GM12878 (cell line): ENCODE measurements around the gene CFAP99. TPM values are rescaled to one million over a fixed set of nuclear protein-coding genes. Genes with fewer than 3 reads are reported as not detected.

ENCODE experiments used
- CHD4 ChIP-seq: fragments of 200-600 bp; sonication (generic); IDR thresholded peaks from 2 replicates; pipeline ENCODE4 v1.6.1; 2016; ENCODE audit warnings: mild to moderate bottlenecking
- CREB1 ChIP-seq: IDR thresholded peaks from 2 replicates; pipeline ENCODE4 v1.6.1; 2012; ENCODE audit warnings: low read depth, mild to moderate bottlenecking, inconsistent platforms
- EZH2 ChIP-seq: IDR thresholded peaks from 2 replicates; pipeline ENCODE4 v1.6.1; 2012; ENCODE audit warnings: low read depth, mild to moderate bottlenecking, control low read depth, inconsistent platforms, low read length, borderline replicate concordance; ENCODE audit not compliant: control insufficient read depth
- HDAC2 ChIP-seq: fragments of 200-600 bp; sonication (generic); IDR thresholded peaks from 2 replicates; pipeline ENCODE4 v1.6.1; 2017
- MEF2A ChIP-seq: IDR thresholded peaks from 2 replicates; pipeline ENCODE4 v1.6.1; 2011; ENCODE audit warnings: low read depth, mild to moderate bottlenecking, low read length, moderate library complexity; ENCODE audit not compliant: insufficient read depth
- NRF1 ChIP-seq: conservative IDR thresholded peaks from 2 replicates; pipeline ENCODE4 v1.6.1; 2011; ENCODE audit warnings: mild to moderate bottlenecking, low read depth, low read length, improper control_type of control experiment
- POLR2A ChIP-seq: IDR thresholded peaks from 2 replicates; pipeline ENCODE4 v1.6.1; 2011; ENCODE audit warnings: low read depth, mild to moderate bottlenecking, low read length
- RAD21 ChIP-seq: IDR thresholded peaks from 2 replicates; pipeline ENCODE4 v1.6.1; 2011; ENCODE audit warnings: mild to moderate bottlenecking, low read depth, low read length, moderate library complexity; ENCODE audit not compliant: insufficient read depth
- RCOR1 ChIP-seq: conservative IDR thresholded peaks from 2 replicates; pipeline ENCODE4 v1.6.1; 2012; ENCODE audit warnings: low read depth, low read length, improper control_type of control experiment
- SMARCA5 ChIP-seq: fragments of 450-650 bp; IDR thresholded peaks from 2 replicates; pipeline ENCODE4 v1.6.1; 2017; ENCODE audit warnings: mild to moderate bottlenecking
- STAT3 ChIP-seq: IDR thresholded peaks from 2 replicates; pipeline ENCODE4 v1.6.1; 2011; ENCODE audit warnings: low read depth, low read length, improper control_type of control experiment
- SUZ12 ChIP-seq: fragments of 200-600 bp; sonication (generic); IDR thresholded peaks from one replicate; pipeline ENCODE4 v1.6.1; 2018; ENCODE audit warnings: antibody characterized with exemption, mild to moderate bottlenecking; ENCODE audit not compliant: unreplicated experiment
- YY1 ChIP-seq: IDR thresholded peaks from 2 replicates; pipeline ENCODE4 v1.6.1; 2011; ENCODE audit warnings: low read depth, mild to moderate bottlenecking, low read length
- polyA plus RNA-seq, 11 experiments: library from polyadenylated mRNA; depleted of rRNA in 4 of 11; unstranded in 6 of 11; stranded (reverse) in 5 of 11; fragments of >200 nt; fragmentation: Nextera tagmentation in 4 of 11; fragmentation: Illumina TruSeq in 1 of 11; extraction: Ambion mirVana in 4 of 11; extraction: Trizol in 1 of 11; gene quantifications; 1 replicate in 1 of 11; 2 replicates in 10 of 11; pipeline versions ENCODE4 v1.2.1 to v1.2.3, GENCODE V29; 2011 to 2016; ENCODE audit warnings: inconsistent platforms in 2 of 11, missing spikeins in 2 of 11, low read depth in 1 of 11
- total RNA-seq, 4 experiments: library from RNA; depleted of rRNA in 3 of 4; stranded (reverse); fragments of >200 nt in 3 of 4; fragmentation: Illumina TruSeq in 1 of 4; extraction: Trizol in 1 of 4; gene quantifications; 2 replicates each; pipeline versions ENCODE4 v1.2.1 to v1.2.3, GENCODE V29; 2013 to 2021
- TF ChIP-seq, protein P1 (sequence below), 3 experiments: IDR thresholded peaks in 2 of 3; conservative IDR thresholded peaks in 1 of 3; 2 replicates each; pipeline ENCODE4 v1.5.1; 2011; ENCODE audit warnings: low read depth in 3 of 3, low read length in 3 of 3, mild to moderate bottlenecking in 3 of 3, control low read depth in 2 of 3, moderate library complexity in 2 of 3, inconsistent platforms in 1 of 3, mixed read lengths in 1 of 3; ENCODE audit not compliant: control insufficient read depth in 2 of 3, insufficient read depth in 1 of 3; ENCODE audit errors: extremely low read depth in 1 of 3
- TF ChIP-seq, protein P2 (sequence below): fragments of 450-650 bp; IDR thresholded peaks from 2 replicates; pipeline ENCODE4 v1.6.1; 2017; ENCODE audit warnings: low read depth, mild to moderate bottlenecking, moderate library complexity
- TF ChIP-seq, protein P3 (sequence below): IDR thresholded peaks from 2 replicates; pipeline ENCODE4 v1.6.1; 2011; ENCODE audit warnings: borderline replicate concordance, low read depth, mild to moderate bottlenecking, moderate library complexity, low read length; ENCODE audit not compliant: insufficient read depth, poor library complexity, severe bottlenecking

The CFAP99 gene
- total and polyA plus RNA-seq, 10 of the 15 experiments (the other 5 are each of a cell fraction or from before 2014, with no cell fraction given): not detected

DNA sequence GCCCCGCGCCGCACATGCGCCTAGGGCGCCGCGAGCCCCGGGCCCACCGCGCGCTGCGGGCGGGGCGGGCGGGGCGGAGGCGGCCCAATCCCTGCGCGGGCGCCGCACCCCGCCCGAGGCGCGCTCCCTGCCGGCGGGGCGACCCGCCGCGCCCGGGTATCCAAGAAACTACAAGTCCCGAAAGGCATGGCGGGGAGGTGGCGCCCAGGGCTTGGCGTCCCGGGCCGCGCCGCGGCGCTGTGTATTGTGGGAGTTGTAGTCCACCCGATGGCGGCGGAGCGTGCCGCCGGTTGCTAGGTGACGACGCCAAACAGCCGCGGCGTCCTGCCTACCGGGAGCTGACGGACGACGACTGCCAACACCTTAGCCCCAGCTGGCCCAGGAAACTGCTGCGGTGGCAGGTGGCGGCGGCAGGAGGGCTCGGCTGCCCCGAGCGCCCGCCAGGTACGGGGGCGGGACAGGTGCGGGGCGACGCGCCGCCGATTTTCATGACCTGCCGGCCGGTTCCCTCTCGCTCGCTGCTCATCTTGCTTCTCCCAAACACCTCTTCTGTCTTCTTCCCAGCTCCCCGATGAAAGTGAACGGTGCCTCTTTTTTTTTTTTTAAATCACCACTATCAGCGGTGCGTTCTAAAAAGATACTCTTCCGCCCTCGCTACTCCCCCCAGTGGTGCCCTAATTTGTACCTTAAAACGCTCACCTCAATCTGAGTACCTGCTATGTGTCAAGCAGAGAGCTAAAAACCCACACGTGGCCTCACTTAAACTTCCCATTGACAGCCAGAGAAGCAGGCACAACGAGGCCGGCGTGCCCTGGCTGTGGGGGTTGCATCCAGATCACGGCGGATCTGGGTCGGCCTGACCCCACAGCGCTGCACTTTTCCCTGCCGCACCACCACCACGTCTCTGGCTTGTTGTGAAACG is at the start of gene CFAP99 (continued):
- TF ChIP-seq YY1 (peak; percentile 91), RAD21 (no peak), NRF1 (no peak), SMARCA5 (no peak), STAT3 (no peak), EZH2 (no peak), CREB1 (peak; percentile 97), MEF2A (no peak), RCOR1 (no peak), POLR2A (no peak), SUZ12 (no peak), CHD4 (no peak), HDAC2 (no peak)
- TF ChIP-seq, protein P1, sequence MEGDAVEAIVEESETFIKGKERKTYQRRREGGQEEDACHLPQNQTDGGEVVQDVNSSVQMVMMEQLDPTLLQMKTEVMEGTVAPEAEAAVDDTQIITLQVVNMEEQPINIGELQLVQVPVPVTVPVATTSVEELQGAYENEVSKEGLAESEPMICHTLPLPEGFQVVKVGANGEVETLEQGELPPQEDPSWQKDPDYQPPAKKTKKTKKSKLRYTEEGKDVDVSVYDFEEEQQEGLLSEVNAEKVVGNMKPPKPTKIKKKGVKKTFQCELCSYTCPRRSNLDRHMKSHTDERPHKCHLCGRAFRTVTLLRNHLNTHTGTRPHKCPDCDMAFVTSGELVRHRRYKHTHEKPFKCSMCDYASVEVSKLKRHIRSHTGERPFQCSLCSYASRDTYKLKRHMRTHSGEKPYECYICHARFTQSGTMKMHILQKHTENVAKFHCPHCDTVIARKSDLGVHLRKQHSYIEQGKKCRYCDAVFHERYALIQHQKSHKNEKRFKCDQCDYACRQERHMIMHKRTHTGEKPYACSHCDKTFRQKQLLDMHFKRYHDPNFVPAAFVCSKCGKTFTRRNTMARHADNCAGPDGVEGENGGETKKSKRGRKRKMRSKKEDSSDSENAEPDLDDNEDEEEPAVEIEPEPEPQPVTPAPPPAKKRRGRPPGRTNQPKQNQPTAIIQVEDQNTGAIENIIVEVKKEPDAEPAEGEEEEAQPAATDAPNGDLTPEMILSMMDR (IDR thresholded peaks at IDR 0.05 in 2 of 3, conservative IDR thresholded peaks at IDR 0.05 in 1 of 3; ENCODE audit: control insufficient read depth in 2 of 3, extremely low read depth in 1 of 3, insufficient read depth in 1 of 3, low read depth in 3 of 3, low read length in 3 of 3): peak in 1 of 3 experiments; percentile 31; a peak in 2 of 6 replicates
- TF ChIP-seq, protein P2, sequence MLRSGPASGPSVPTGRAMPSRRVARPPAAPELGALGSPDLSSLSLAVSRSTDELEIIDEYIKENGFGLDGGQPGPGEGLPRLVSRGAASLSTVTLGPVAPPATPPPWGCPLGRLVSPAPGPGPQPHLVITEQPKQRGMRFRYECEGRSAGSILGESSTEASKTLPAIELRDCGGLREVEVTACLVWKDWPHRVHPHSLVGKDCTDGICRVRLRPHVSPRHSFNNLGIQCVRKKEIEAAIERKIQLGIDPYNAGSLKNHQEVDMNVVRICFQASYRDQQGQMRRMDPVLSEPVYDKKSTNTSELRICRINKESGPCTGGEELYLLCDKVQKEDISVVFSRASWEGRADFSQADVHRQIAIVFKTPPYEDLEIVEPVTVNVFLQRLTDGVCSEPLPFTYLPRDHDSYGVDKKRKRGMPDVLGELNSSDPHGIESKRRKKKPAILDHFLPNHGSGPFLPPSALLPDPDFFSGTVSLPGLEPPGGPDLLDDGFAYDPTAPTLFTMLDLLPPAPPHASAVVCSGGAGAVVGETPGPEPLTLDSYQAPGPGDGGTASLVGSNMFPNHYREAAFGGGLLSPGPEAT: no peak
- TF ChIP-seq, protein P3, sequence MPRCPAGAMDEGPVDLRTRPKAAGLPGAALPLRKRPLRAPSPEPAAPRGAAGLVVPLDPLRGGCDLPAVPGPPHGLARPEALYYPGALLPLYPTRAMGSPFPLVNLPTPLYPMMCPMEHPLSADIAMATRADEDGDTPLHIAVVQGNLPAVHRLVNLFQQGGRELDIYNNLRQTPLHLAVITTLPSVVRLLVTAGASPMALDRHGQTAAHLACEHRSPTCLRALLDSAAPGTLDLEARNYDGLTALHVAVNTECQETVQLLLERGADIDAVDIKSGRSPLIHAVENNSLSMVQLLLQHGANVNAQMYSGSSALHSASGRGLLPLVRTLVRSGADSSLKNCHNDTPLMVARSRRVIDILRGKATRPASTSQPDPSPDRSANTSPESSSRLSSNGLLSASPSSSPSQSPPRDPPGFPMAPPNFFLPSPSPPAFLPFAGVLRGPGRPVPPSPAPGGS: no peak
